Left kidney (tissue), 2 donors: ENCODE results near the gene AGMO. TPM values are rescaled to one million over a fixed set of nuclear protein-coding genes. Genes with fewer than 3 reads are reported as not detected.
"Not testable (repeated sequence)": the region's sequence is repeated elsewhere in the genome, so short reads cannot be mapped to it uniquely, and the experiment has no call there.

Experiments
- DNase-seq: peaks from one replicate; pipeline ENCODE4 v3.0.0-alpha.2; 2013
- polyA plus RNA-seq: library from polyadenylated mRNA; unstranded; fragments of 120-200 nt; gene quantifications from one replicate; pipeline ENCODE4 v1.2.1, GENCODE V29; 2013; ENCODE audit not compliant: insufficient read length

The AGMO gene
- polyA plus RNA-seq, 1 donor = 0.88 TPM

DNA sequence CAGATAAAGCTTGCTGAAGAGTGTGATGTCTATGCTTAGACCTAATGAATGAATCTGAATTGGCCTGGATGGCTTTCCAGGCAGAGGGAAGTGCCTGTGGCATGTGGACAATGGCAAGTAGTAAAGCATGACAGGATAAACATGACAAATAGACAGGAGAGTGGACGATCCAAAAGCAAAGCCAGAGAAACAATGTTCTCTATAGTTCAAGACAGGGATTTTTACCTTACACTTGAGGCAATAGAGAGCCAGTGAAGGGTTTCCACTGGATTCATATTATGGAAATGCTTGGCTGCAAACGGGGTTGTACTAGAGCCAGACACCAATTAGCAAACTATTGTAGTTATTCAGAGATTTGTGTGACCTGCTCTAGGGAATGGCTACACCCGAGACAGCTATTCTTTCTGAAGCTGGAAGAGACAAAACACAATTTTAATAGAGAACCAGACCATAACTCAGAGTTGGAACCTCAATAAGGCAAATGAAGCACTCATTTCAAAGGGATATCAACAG lies 2.3 kb downstream of the AGMO start:
- no peak for DNase-seq

DNA sequence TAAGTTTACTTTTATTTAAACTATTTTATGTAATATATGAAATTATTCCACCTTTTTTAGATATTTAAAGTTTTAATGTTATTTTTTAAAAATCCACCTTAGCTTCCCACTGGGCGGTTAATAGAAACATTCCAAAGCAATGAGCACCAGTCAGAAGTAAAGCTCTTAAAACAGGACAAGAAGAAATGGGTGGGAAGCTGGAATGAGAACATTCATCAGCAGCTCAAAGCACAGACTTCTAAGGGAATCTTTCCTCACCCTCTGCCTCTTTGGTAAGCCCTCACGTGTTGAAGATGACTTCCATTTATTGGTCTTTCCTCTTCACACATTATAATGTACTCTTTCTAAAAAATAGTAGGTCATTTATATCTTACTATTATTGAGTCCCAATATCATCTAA lies 3.1 kb downstream of the AGMO start:
- DNase-seq = no peak

DNA sequence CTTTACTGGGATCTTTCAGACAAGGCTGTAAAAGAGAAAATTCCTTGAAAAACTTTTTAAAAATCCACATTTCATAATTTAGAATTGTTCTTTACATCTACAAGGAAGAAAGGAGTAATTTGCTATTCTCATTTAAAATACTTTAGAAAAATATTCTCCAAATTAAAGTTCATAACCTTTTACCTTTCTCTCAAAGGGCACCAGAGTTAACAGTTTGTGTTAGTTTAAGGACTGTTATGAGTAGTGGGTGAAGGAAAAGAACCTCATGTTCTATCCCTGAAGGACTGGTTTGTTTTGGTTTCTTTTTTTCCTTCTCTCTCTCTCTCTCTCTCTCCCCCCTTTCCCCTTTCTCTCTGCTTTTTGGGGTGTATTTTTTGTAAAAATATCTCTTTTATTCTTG lies 4.1 kb downstream of the AGMO start:
- no peak for DNase-seq

DNA sequence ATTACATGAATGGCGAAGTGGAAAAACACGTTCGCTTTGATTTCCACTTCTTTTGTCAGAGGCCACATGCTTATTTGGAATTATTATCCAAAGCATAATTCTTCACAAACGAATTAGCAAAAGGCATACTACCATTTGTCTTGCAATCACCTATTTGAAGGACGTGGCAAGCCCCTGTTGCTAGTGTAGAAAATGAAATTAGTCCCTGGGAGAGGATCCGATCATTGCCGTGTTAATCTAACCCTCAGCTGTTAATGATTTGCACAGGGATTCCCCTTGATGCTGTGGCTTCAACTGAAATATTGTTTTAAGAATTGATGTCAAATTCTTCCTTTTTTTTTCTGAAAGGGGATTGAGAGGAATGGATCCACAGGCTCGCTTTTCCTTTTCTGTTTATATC lies 4.6 kb downstream of the AGMO start:
- DNase-seq = no peak

DNA sequence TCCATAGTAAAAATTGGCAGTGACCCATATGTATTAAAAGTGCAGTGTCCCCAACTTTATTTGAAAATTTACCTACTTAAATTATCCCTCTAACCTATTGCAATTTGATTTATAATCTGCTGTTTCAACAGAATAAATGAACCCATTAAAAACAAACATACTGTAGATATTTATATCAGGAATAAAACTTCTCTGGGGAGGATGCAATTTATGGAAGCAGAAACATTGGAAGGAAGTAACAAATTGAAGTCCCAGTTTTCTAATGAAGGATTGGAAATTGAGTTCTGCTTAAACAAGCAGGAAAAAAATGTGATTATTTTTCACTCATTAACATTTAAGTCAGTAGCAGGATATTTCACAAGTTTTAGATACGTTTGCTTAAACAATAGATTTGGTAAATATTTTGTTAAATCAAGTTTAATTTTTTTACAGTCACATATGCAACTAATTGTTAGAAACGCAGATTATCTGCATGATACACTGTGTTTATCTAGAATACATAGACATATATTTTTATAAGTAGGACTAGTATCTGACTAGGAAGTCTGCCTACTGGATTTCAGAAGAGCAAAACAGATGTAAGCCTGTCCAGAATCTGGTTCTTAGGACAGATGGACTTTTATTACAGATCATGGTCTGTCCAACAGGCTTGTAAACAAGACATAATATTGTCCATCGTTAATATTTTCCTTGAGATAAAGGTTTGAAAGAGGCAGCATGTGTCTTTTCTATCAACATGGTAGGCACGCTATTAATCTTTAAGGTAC lies 5.3 kb downstream of the AGMO start:
- no peak for DNase-seq

DNA sequence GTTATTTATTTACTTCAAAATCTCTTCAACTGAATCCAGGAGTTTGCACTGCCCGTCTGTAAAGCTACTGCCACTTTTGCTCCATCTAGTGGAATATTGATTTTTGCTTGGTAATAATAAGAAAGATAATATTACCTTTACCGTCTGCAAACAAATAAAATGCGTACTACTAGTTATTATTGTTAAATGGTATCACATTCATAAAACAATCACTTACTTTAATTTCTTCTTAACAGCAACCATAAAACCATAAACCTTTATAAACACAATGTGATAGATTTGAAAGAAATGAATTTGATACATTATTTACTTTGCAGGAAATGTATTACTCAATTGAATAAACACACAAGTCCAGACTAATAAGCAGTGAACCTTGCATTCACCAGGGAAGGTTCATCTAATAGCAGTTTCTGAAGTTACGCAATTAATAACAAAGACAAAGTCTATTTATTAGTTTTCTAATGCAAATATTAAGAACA lies 6.4 kb downstream of the AGMO start:
- DNase-seq = no peak

DNA sequence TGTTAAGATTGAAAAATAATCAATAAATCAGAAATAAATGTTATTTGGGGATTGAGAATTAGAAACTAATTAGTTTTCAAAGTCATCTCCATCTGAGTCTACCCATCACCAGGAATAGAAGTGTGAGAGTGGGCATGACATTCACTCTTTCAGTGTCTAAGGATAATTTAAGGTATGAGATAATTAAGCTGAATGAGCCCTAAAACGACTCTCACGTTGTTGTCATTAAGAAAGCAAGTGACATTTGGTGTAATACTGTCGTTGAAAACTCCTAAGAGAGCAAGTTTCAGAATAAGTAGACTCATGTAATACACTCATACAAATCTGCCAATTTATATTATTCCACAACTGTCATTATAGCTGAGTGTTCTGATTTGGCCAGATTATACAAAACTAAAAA lies 7.1 kb downstream of the AGMO start:
- no peak for DNase-seq

DNA sequence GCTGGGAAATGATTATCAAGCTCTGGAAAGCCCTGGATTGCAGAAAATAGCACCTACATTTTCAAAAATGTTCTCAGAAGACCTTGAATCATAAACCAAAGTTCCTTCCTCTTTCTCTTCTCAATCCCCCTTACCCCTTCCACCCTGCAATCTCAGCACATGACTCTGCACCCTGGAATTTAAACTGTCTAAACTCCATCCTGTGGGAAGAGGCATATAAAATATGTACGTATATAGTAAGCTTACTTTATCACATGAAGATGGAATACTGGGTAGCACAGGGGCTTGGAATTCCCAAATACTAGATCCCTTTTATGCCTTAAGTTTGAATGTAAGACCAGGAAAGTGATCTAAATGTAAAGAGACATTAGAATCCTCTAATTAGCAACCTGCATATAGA lies 7.7 kb downstream of the AGMO start:
- DNase-seq = no peak

DNA sequence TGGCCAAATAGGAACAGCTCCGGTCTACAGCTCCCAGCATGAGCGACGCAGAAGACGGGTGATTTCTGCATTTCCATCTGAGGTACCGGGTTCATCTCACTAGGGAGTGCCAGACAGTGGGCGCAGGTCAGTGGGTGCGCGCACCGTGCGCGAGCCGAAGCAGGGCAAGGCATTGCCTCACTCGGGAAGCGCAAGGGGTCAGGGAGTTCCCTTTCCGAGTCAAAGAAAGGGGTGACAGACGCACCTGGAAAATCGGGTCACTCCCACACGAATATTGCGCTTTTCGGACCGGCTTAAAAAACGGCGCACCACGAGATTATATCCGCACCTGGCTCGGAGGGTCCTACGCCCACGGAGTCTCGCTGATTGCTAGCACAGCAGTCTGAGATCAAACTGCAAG lies 14.5 kb downstream of the AGMO start:
- DNase-seq = not testable (repeated sequence)

DNA sequence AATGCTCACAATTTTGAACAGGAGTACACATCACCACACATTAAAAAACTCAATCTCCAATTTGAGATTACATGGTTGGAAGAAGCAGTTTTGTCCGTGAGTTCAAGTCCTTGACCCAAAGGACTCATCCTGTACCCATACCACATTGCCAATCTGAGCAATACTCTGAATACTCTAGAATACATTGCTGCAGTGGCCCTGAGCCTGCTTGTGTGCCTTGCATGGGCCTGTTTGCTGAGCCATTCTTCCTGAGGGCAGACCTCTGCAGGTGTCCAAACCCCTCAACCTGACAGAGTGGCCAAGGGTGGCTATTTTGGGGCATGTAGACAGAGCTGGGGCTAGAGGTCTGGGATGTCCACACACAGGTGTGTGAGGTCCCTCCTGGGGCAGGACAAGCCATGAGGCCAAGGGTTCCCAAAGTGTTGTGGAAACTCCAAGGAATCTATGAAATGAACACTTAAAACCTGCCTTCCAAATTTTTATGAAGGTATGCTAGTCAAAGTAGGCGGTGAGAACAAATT lies 15.5 kb downstream of the AGMO start:
- DNase-seq = no peak

DNA sequence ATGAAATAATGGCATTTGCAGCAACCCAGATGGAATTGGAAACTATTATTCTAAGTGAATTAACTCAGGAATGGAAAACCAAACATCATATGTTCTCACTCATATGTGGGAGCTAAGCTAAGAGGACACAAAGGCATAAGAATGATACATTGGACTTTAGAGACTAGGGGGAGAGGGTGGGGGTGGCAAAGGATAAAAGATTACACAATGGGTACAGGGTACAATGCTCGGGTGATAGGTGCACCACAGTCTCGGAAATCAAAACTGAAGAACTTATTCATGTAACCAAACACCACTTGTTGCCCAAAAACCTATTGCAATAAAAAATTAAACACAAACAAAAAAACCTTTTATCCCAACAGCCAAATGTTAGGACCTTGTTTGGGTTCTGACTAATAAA lies 17.8 kb downstream of the AGMO start:
- no peak for DNase-seq

DNA sequence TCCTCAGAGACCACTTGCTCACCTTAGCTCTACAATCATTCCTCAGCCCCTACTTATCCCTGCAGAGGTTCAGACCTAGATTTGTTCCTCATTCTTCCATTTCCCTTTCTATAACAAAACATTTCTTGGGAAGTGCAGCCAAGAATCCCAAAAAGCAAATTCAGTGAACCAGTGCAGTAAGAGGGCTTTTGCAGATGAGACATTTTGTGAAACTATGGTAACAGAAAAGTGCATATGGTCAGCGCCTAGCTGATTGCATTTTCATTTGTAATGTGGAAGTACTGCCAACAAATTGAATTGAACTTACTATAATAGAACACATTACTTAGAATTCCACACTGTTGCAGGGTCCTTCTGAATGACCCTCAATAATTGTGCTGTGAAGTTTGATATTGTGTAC lies 18.6 kb downstream of the AGMO start:
- no peak for DNase-seq

DNA sequence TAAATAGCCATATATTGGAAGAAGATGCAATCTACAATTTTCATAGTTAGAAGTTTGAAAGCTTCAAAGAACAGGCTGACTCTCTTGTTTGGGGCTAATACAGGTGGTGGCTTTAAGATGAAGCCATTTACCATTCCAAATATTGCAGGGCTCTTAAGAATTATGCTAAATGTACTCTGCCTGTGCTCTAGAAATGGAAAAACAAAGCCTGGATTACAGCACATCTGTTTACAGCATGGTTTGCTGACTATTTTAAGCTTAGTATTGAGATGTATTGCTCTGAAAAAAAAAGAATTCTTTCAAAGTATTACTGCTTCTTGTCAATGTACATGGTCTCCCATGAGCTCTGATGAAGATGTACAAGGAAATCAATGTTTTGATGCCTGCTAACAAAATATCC lies 34.2 kb downstream of the AGMO start:
- DNase-seq = no peak

DNA sequence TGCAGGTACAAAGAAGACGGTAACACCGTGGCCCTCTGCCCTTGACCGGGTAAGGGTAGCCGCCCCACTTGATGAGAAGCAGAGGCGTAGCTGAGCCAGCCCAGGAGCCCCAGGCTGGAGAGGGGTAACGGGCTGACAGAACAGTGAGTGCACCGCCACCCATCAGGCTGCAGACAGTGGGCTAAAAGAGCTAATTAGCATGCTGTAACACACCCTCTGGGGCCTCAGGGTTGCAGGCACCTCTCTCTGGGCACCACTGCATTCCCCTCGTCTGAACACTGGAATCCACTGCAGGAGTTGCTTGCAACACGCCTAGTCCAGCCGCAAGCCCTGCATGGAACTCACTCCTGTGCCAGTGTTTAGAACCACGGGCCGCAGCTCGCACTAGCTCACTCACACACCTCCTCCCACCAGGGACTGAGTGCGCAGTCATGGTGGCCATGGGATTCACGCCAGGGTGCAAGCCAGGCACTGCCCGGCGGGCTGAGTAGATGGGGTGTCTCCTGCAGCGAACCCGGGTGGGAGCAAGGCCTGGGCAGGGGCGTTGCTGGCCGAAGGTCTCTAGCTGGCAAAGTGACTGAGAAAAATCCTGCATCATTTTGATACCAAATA lies 36.1 kb downstream of the AGMO start:
- DNase-seq = no peak

DNA sequence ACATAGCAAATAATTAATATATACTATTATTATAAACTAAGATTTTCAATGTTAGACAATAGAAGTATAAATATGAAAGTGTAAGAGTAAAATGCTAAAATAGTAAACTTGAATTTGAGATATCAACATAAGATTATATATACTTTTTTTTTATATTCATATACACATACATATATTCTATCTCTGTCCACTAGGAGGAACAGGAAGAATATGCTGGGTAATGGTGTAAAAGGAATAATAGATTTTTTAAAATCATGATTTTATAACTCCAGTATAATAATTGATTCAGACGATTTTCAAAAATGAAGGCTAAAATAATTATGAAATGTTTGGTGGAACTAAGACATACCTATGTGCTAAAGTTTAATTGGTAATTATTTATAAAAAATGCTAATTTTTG lies 37.7 kb downstream of the AGMO start:
- no peak for DNase-seq

DNA sequence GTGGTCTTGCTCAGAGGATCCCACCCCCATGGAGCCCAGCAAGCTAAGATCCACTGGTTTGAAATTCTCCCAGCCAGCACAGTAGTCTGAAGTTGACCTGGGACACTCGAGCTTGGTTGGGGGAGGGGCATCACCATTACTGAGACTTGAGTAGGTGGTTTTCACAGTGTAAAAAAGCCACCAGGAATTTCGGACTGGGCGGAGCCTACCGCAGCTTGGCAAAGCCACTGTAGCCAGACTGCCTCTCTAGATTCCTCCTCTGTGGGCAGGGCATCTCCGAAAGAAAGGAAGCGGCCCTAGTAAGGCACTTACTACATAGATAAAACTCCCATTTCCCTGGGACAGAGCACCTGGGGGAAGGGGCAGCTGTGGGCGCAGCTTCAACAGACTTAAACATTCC lies 44.0 kb downstream of the AGMO start:
- not testable (repeated sequence) for DNase-seq

DNA sequence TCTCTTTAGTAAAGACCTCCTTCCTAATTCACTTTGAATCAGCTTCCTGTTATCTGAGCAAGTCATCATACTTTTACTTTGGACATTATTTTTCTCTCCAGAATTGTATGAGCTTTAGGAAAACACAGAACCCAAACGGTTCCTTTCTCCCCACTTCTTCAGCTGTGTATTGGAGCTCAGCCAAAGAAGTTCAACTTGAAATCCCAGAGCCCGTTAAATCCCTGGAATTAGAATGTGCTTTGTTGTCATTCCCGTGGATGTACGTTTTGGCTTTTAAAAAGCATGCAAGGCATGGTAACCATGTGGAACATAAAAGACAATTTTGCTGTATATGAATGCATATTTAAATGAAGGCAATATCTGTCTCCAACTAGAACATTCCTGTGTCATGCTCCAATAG lies 46.6 kb downstream of the AGMO start:
- DNase-seq = no peak

DNA sequence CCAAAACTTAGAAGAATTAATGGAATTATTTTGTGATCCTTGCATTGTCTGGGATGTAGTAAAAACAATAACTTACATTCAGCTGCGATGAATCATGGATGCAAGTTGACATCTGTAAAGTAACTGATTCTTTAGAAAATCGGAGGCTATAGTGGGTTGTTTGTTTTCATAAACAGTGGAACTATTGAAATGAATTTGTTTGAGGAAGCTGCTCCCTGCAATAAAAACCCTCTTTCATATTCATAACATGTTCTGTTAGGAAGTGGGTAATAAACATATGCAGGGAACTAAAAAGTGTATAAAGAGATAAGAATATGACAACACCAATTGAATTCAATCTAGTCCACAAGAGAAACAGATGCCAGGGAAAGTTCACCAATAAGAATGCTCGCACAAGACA lies 53.6 kb downstream of the AGMO start:
- DNase-seq = no peak

DNA sequence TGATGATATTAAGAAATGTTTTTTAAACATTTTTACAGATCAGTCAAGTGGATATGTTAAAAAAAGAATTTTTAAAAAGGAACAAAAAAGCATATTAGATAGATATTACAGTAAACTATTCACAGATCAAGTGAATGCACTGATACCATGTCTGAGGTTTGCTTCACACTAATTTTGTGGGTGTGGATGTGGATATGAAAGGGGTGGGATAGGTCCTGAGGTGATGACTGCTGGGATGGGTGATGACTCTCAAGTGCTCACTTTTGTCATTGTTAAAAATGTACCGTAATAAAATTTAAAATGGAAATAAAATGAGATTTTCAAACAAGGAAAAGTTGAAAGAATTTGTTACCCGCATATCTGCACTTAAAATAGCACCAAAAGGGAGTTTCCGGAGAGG lies 54.1 kb downstream of the AGMO start:
- DNase-seq = no peak

DNA sequence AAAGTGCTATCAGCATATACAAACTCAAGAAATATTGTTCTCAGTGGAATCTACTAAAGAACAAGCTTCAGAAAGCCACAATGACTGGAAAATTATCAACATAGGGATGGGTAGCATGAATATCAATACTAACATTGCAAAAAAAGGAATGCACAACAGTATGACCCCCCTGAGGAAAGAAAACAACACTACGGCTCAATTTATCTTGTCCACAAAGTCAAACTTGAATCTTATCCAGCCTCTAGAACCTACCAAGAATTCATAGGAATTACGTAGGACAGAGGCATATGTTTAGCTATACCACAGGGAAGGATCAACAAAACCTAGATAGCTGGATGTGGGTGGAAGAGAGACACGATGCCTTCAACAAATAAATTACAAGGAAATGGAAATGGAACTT lies 54.6 kb downstream of the AGMO start:
- DNase-seq = no peak

DNA sequence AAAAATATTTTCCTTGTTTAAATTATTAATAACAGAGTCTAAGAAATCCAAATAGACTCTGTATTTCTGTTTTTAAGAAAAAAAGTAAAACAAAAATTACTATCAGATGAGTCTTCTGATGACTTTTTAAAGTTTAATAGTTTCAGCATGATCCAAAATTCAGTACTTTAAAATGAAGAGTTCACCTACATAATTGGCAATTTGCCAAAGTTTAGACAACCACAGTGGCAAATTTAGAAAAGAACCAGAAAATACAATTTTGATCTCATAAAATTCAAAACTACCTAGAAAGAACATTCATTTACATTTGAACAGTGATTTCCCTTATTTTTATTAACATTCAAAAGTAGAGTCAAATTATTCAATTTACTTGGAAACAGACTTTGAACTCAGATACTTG lies 56.1 kb downstream of the AGMO start:
- no peak for DNase-seq

DNA sequence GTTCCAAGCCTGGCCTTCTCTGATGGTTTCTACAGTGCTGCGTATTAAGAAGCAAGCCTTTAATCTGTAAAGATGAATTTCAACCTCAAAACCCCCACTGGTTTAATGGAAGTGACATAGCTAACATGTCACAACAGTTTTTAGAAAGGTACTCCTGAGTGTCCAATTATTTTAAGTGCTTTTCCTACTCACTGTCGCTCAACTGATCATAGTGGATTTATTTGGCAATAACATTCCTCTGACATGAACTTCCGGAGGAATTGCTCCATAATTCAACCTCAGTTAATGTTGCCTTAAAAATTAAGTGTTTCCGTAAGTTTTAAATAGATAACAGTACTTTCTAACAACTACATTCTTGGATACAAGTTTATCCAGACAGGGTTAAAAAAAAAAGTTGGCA lies 57.5 kb downstream of the AGMO start:
- no peak for DNase-seq

DNA sequence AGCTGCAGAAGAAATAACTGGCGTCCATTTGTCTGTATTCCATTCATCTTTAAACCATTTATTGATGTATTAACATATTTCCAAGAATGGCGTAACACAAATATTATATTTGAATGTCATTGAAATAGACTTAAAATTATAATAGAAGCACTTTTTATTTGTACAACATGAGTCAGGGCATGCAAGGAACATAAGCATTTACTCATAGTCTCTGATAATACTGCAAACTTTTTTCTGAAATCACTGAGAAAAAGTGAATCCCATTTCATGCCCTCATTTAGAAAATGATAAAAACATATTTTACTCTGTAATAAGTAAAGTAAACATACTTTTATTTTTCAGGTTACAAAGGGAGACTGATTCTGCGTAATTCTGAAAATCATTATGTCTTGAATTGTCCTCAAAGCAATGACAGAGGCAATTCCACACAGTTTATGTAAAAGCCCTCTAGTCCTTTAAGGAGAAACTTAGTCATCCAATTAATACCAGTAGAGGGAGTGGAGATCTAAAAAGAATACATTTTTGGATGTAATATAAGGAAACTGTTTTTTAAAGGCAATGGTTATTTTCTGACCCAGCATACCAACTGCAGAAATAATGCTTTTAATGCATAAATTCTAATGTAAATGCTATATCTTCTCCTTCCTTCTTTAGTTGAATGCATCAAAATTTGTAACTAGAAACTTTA lies 58.1 kb downstream of the AGMO start:
- no peak for DNase-seq
